HG03521 (cell line): Measurements from ENCODE around the gene E2F3.

Experiments
- ATAC-seq: cut with Tn5 transposase; IDR thresholded peaks from one replicate; pipeline ENCODE4 v1.9.1; 2021; ENCODE audit warnings: mild to moderate bottlenecking, moderate library complexity; ENCODE audit not compliant: unreplicated experiment

E2F3 gene

DNA sequence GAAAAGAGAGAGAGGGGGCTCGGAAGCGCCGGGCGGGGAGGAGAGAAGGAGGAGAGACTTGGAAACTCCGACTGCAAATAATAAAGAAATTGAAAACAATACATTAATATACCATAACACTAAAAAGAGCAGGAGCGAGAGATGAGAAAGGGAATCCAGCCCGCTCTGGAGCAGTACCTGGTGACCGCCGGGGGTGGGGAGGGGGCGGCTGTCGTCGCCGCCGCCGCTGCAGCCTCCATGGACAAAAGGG, 338 bp downstream of the E2F3 start:
- ATAC-seq = no peak

DNA sequence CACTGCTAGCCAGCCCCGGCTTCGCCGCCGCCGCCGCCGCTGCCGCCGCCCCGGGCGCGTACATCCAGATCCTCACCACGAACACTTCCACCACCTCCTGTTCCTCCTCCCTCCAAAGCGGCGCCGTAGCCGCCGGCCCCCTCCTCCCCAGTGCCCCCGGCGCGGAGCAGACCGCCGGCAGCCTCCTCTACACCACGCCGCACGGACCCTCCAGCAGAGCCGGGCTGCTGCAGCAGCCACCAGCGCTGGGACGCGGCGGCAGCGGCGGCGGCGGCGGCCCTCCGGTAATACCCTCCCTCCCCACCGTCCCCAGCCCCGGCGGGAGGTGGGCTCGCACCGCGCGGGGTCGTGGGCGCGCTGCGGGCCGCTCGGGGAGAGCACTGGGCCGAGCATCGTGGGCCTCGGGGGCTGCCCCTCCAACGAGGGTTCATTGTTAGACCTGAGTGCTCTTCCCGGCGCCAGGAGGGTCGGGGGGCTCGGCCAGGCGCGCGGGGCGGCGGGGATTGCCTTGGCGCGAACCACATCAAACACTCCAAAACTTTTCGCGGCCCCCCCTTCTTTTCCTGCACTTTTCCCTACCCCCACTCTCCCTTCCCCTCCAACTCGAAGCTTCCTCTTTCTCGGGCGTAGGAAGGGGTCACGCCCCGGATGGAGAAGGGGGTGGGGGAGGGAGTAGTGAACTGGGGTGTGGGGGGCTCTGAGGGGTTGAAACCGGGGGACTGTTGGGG, 827 bp downstream of the E2F3 start:
- no peak for ATAC-seq

DNA sequence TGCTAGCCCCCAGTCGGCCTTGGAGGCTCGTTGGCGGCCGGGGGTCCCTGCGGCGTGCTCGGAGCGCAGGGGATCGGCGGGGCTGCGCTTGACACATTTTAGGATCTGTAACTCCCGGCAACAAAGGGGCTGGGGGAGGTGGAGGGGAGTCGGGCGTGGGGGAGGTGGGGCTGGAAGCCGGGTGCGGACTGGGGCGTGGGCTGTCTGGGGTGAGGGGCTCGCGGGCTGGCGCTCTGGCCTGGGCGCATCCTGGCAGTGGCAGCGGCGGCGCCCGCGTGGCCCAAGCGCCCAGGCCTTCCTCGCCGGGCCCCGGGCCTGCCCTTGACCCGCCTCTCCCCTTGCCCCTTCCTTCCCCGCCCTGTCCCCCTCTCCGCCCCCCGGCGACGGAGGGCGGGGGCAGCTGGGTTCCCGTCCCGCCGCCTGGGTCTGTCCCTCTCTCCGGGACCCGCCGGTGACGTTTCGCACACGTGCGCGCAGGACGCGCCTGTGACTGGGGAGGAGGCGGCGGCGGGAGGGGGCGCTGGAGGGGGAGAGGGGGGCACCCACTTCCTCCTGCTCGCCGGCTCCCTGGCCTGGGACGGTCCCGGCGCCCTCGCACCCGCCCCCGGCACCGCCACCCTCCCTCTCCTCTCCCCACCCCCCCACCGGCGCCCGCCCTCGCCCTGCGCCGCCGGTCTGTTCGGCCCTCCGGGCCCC, 1.5 kb downstream of the E2F3 start:
- peak; percentile 41 for ATAC-seq

GRCh38 chr6:20403766-20404640, 2.3 kb downstream of the E2F3 start:
- peak; percentile 0 for ATAC-seq

GRCh38 chr6:20404641-20405032, 3.0 kb downstream of the E2F3 start:
- peak; percentile 20 for ATAC-seq

DNA sequence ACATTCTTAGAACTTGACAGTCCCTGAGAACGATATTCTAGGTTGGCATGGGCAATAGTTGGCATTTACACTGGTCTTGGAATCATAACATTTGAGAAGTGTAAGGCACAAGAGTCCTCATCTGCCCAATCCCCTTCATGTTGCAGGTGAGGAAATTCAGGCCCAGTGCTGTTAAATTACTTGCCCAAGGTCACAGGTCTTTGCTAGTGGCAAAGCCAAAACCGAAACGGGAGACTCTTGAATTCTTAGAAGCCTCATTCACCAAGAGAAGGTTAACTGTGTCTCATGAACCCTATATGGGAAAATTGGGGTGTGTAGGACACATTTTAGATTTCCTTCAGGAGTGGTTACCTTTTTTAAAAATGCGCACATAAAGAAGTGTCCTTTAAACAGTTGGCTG, 7.2 kb downstream of the E2F3 start:
- no peak for ATAC-seq

DNA sequence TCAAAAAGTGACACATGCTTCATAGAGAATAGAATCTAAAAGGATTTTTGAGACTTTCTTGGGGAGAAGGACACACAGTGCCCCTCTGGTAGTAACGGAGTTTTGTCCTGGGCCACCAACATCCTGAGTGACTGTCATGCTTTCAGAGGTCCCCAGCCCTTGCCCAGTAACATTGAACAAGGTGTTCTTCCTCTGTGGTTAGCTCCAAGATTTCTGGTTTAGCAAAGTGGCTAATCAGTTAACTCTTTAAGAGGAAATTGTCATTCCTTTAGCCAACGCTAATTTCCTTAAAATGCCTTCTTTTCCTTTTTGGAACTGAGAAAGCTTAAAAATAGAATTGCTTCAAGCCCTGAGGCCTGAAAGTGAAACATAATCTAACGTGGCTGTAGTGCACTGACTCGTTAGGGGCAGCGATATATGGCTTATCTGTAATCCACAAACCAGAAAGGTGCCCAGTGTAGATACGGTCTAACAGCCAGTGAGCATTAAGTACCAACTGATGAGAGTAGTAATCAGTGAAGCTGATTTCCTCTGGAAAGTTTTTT, 7.8 kb downstream of the E2F3 start:
- peak; percentile 92 for ATAC-seq

GRCh38 chr6:20411544-20411943, 9.9 kb downstream of the E2F3 start:
- no peak for ATAC-seq

DNA sequence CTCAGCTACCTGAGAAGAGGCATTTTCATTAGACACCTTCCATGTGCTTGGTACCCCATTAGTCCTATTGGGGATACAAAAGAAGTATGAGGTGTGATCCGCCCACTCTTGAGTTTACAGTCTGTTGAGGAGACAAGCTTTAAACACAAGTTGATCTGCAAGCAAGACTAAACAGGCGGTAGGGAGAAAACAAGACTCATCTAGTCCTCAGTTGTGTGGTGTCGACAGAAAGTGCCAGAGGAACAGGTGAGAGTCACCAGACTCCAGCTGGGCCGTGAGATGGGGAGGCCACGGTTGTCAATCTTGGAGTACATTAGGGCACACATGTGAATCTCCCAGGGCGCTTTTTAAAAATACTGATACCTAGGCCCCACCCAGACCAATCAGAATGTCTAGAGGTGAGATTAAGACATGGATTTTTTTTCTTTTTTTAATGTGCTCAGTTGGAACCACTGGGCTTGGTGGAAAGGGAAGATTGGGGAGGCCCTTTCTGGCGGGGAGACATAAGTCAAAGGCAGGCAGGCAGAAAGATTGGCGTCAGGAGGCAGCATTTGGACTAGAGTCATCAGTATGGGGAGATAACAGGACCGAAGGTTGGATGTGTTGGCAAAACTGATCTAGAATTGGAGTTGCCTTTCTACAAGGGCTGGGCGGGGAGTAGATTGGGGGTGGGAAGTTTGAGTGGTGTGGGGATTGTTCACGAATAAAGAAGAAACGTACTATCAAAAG, 10.4 kb downstream of the E2F3 start:
- ATAC-seq = no peak

GRCh38 chr6:20412682-20413073, 11.0 kb downstream of the E2F3 start:
- no peak for ATAC-seq

- ATAC-seq = no peak
These were observed 12.1 kb downstream of the E2F3 start for GRCh38 chr6:20413826-20414225.

DNA sequence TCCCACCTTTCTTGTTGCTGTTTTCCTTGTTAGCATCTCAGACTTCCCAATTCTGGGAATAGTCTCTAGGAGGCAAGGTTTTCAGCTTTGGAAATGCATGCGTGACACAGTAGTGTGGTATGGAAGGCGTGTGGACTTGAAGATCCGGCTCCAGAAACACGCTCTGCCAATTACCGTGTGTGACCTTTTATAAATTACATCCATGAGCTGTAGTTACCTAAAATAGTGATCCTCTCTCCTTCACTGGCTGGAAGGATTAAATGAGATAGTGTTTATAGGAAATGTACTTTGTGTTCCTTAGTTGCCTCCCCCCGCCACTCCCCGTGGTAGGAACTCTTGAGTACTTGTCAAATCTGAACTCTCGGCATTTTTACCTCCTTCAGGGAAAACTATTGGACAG, 13.0 kb downstream of the E2F3 start:
- no peak for ATAC-seq

- ATAC-seq = no peak
These were observed 13.6 kb downstream of the E2F3 start for GRCh38 chr6:20415304-20415703.

GRCh38 chr6:20415712-20416454, 14.2 kb downstream of the E2F3 start:
- ATAC-seq = no peak

GRCh38 chr6:20416567-20417345, 15.1 kb downstream of the E2F3 start:
- ATAC-seq = no peak

- peak; percentile 51 for ATAC-seq
These were observed 16.1 kb downstream of the E2F3 start for GRCh38 chr6:20417819-20418218.

DNA sequence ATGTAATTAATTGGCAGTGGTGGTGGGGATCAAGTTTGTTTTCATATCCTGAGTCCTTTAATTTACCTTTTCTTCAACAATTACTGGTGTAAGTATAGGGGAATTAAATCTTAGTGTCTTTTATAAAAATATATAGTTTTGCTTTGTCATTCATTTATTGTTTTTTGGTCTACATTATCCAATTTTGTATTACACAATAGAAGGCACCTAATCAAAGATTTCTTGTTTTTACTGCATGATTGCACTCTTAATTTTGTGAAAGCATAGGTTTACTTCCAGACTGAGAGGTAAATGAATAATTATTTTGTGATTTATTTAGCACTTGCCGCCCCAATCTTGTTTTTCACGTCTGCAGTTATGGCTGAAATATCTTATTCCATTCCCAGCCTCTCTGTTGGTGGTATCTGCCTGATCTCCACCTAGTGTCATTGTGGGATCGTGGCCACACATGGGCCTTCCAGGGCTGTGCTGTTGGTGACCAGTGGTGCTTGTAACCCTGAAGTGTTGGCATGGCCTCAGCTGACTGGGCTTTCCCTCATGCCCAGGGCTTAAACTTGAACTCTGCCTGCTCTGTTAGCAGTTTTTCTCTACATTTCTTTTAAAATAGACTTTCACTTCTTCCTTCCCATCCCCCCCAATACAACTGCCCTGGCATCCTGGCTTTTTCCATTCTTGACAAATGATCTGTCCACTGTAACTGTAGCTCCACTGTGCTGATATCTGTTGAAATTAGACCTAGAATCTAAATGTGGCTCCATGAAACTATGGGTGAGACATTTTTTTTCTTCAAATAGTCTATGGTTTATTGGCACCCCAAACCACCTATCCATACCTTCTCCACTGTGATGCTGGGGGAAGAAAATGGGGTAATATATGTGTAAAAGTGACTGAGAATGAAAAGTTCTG, 24.8 kb downstream of the E2F3 start:
- no peak for ATAC-seq

GRCh38 chr6:20427856-20428255, 26.2 kb downstream of the E2F3 start:
- peak; percentile 81 for ATAC-seq

GRCh38 chr6:20432692-20433091, 31.0 kb downstream of the E2F3 start:
- ATAC-seq = no peak
